HG03060 (cell line): ENCODE measurements around the gene PRR7.
"Not testable (repeated sequence)": the region's sequence is repeated elsewhere in the genome, so short reads cannot be mapped to it uniquely, and the experiment has no call there.

Experiments used
- ATAC-seq: cut with Tn5 transposase; IDR thresholded peaks from one replicate; pipeline ENCODE4 v1.9.1; 2021; ENCODE audit warnings: low read depth, moderate number of reproducible peaks; ENCODE audit not compliant: unreplicated experiment

PRR7 gene

GRCh38 chr5:177446200-177447065, at the start of gene PRR7:
PRR7 (plus strand) TSS chr5:177446814; CDS start chr5:177455068, 8,254 bp downstream.
- ATAC-seq = no peak

- no peak for ATAC-seq
Measured at GRCh38 chr5:177397875-177398390, 48.7 kb upstream of the PRR7 start.

GRCh38 chr5:177399997-177400868, 46.4 kb upstream of the PRR7 start, which contains the start of gene PFN3:
PFN3 (minus strand) TSS chr5:177400661; CDS start chr5:177400576, 85 bp downstream.
- ATAC-seq = no peak

- ATAC-seq = no peak
Measured at GRCh38 chr5:177402271-177403043, 44.2 kb upstream of the PRR7 start.

GRCh38 chr5:177403102-177403791, 43.4 kb upstream of the PRR7 start:
- ATAC-seq = peak; percentile 2

- ATAC-seq = peak; percentile 42
Measured at GRCh38 chr5:177403792-177404640, 42.6 kb upstream of the PRR7 start.

GRCh38 chr5:177404641-177405179, 41.9 kb upstream of the PRR7 start:
- no peak for ATAC-seq

GRCh38 chr5:177405312-177405711, 41.3 kb upstream of the PRR7 start:
- no peak for ATAC-seq

- no peak for ATAC-seq
Measured at GRCh38 chr5:177405805-177406204, 40.8 kb upstream of the PRR7 start.

GRCh38 chr5:177409043-177409801, 37.4 kb upstream of the PRR7 start, which contains the start of gene F12:
F12 (minus strand) TSS chr5:177409564; CDS start chr5:177409527, 37 bp downstream.
- no peak for ATAC-seq

- ATAC-seq = no peak
Measured at GRCh38 chr5:177410575-177410974, 36.0 kb upstream of the PRR7 start.

GRCh38 chr5:177412603-177413233, 33.9 kb upstream of the PRR7 start:
- peak; percentile 65 for ATAC-seq

- no peak for ATAC-seq
Measured at GRCh38 chr5:177414481-177414880, 32.1 kb upstream of the PRR7 start.

GRCh38 chr5:177417081-177417480, 29.5 kb upstream of the PRR7 start:
- not testable (repeated sequence) for ATAC-seq

- ATAC-seq = no peak
Measured at GRCh38 chr5:177419046-177419445, 27.6 kb upstream of the PRR7 start.

- not testable (repeated sequence) for ATAC-seq
Measured at GRCh38 chr5:177420472-177420871, 26.1 kb upstream of the PRR7 start.
